OCI-LY7 (cell line): ENCODE measurements around the gene PRR14L. TPM values are rescaled to one million over a fixed set of nuclear protein-coding genes. Genes with fewer than 3 reads are reported as not detected.

ENCODE experiments used
- BruUV-seq: library from RNA; stranded (reverse); fragments of 400-500 nt; replicated peaks from 2 replicates; lab custom pipeline; 2021; lab: Mats Ljungman, UMichigan
- CTCF ChIA-PET: fragments of 300-600 bp; sonication (Branson Sonifier 250); formaldehyde crosslinking; loops from one replicate; lab custom pipeline; 2022; ENCODE audit warnings: antibody characterized with exemption; ENCODE audit not compliant: unreplicated experiment; lab: Charles Lee
- POLR2A ChIA-PET: fragments of 300-600 bp; sonication (Branson Sonifier 250); formaldehyde crosslinking; loops from one replicate; lab custom pipeline; 2022; ENCODE audit warnings: antibody characterized with exemption; lab: Charles Lee
- DNase-seq: peaks from one replicate; pipeline ENCODE4 v3.0.0-alpha.2; 2015; ENCODE audit warnings: low spot score
- H2AFZ ChIP-seq: fragments of 200-600 bp; sonication (generic), shearing (Covaris generic); 2 replicates; pipeline ENCODE4 v1.6.1; 2014; ENCODE audit warnings: mild to moderate bottlenecking, antibody characterized with exemption, low read length, moderate library complexity
- H3K27ac ChIP-seq: fragments of 200-600 bp; sonication (generic); 2 replicates; pipeline ENCODE4 v1.5.1; 2014; ENCODE audit warnings: mixed run types, low read depth, mild to moderate bottlenecking, moderate library complexity, low read length, inconsistent platforms; ENCODE audit not compliant: poor library complexity, severe bottlenecking
- H3K36me3 ChIP-seq: fragments of 200-600 bp; sonication (generic); 2 replicates; pipeline ENCODE4 v1.6.1; 2014; ENCODE audit warnings: mild to moderate bottlenecking, antibody characterized with exemption, low read length, moderate library complexity, mixed read lengths; ENCODE audit not compliant: insufficient read depth
- H3K4me1 ChIP-seq: fragments of 200-600 bp; sonication (generic); 2 replicates; pipeline ENCODE4 v1.5.1; 2014; ENCODE audit warnings: mild to moderate bottlenecking, low read length; ENCODE audit not compliant: insufficient read depth, poor library complexity, severe bottlenecking
- H3K4me2 ChIP-seq: fragments of 200-600 bp; sonication (generic); 2 replicates; pipeline ENCODE4 v1.6.1; 2014; ENCODE audit warnings: mild to moderate bottlenecking, low read length
- H3K4me3 ChIP-seq: fragments of 200-600 bp; sonication (generic); 2 replicates; pipeline ENCODE4 v1.5.1; 2014; ENCODE audit warnings: mild to moderate bottlenecking, low read depth, low read length; ENCODE audit not compliant: poor library complexity, severe bottlenecking
- H3K79me2 ChIP-seq: fragments of 200-600 bp; sonication (generic); 2 replicates; pipeline ENCODE4 v1.6.1; 2016; ENCODE audit warnings: low read depth, mild to moderate bottlenecking, low read length, moderate library complexity, mixed read lengths; ENCODE audit not compliant: insufficient read depth
- H3K9me2 ChIP-seq: fragments of 200-600 bp; sonication (generic); 2 replicates; pipeline ENCODE4 v1.6.1; 2016; ENCODE audit warnings: mild to moderate bottlenecking, low read length, mixed read lengths; ENCODE audit not compliant: insufficient read depth
- H3K9me3 ChIP-seq: fragments of 200-600 bp; sonication (generic); 2 replicates; pipeline ENCODE4 v1.6.1; 2014; ENCODE audit warnings: mild to moderate bottlenecking, mixed run types, low read length, mixed read lengths
- H4K20me1 ChIP-seq: fragments of 200-600 bp; sonication (generic); 2 replicates; pipeline ENCODE4 v1.6.1; 2014; ENCODE audit warnings: mild to moderate bottlenecking, antibody characterized with exemption, low read length, moderate library complexity, mixed read lengths; ENCODE audit not compliant: insufficient read depth
- EZH2phosphoT487 ChIP-seq: fragments of 200-600 bp; sonication (generic); IDR thresholded peaks from 2 replicates; pipeline ENCODE4 v1.6.1; 2018; ENCODE audit warnings: low read depth, borderline replicate concordance, mild to moderate bottlenecking, mixed run types, antibody characterized with exemption, low read length, moderate library complexity, mixed read lengths
- intact Hi-C: fragments of 100-400 bp; cut with micrococcal nuclease; formaldehyde crosslinking; loops from one replicate; pipeline ENCODE4 v1.10.0; 2022; ENCODE audit not compliant: unreplicated experiment
- total RNA-seq, 2 experiments: library from RNA; depleted of rRNA in 1 of 2; stranded (reverse); fragments of >200 nt in 1 of 2; shearing (Covaris generic) in 1 of 2; gene quantifications; 2 replicates each; pipeline ENCODE4 v1.2.3, GENCODE V29; 2014 to 2022
- TF ChIP-seq, protein P1 (sequence below): fragments of 200-600 bp; sonication (generic); conservative IDR thresholded peaks from 2 replicates; pipeline ENCODE4 v1.5.1; 2014; ENCODE audit warnings: mild to moderate bottlenecking, antibody characterized with exemption, low read length, moderate library complexity, mixed read lengths

The PRR14L gene
- total RNA-seq, 2 experiments from 2014 or later: 21.9 to 51.1 TPM

GRCh38 chr22:31748490-31748889 lies 1.4 kb downstream of the PRR14L start:
- no peak overlapping the region; the same call in 1 of the 2 replicates for H2AFZ ChIP-seq
- peaks cover 41% of the 10 kb centered on the region for H3K4me1 ChIP-seq
- H3K27ac ChIP-seq: peak overlapping the region; percentile 90
- no peaks in the 10 kb centered on the region for H3K9me3 ChIP-seq
- H4K20me1 ChIP-seq: no peaks in the 10 kb centered on the region
- H3K79me2 ChIP-seq: peaks cover 50% of the 10 kb centered on the region
- CTCF ChIA-PET: no interaction called here
- H3K4me2 ChIP-seq: peak overlapping the region; percentile 96
- TSS peak; percentile 42 for BruUV-seq
- intact Hi-C loops: loop anchor here (2.0 kb wide), 1 partner anchor 80 kb away; no protein-coding TSS in a partner anchor
- POLR2A ChIA-PET: no interaction called here
- H3K36me3 ChIP-seq: peaks cover 27% of the 10 kb centered on the region
- no peak for DNase-seq
- H3K4me3 ChIP-seq: peak overlapping the region; percentile 95
- TF ChIP-seq EZH2phosphoT487: no peak
- TF ChIP-seq, protein P1, sequence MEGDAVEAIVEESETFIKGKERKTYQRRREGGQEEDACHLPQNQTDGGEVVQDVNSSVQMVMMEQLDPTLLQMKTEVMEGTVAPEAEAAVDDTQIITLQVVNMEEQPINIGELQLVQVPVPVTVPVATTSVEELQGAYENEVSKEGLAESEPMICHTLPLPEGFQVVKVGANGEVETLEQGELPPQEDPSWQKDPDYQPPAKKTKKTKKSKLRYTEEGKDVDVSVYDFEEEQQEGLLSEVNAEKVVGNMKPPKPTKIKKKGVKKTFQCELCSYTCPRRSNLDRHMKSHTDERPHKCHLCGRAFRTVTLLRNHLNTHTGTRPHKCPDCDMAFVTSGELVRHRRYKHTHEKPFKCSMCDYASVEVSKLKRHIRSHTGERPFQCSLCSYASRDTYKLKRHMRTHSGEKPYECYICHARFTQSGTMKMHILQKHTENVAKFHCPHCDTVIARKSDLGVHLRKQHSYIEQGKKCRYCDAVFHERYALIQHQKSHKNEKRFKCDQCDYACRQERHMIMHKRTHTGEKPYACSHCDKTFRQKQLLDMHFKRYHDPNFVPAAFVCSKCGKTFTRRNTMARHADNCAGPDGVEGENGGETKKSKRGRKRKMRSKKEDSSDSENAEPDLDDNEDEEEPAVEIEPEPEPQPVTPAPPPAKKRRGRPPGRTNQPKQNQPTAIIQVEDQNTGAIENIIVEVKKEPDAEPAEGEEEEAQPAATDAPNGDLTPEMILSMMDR: no peak
- H3K9me2 ChIP-seq: no peaks in the 10 kb centered on the region

DNA sequence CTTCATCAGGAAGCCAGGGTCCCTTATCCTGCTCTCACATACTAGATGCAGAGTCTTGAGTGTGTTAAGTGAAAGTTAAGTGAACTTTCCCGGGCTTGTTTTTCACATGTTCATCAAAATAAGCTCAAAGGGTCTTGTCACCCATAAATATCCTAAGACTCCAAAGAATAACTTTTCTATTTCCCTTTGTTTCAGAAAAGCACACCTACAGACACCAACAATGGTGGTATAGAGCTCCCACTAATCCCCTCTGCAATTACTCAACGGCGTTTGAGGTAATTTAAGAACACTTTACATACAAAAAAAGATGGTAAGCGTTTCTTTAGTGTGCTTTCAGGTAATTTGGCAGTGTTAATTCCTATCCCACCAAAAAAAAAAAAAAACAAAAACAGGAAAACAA lies 2.5 kb downstream of the PRR14L start:
- no peak overlapping the region for H3K4me3 ChIP-seq
- peaks cover 36% of the 10 kb centered on the region for H3K36me3 ChIP-seq
- peaks cover 60% of the 10 kb centered on the region for H3K79me2 ChIP-seq
- no TSS peak for BruUV-seq
- no peaks in the 10 kb centered on the region for H3K9me3 ChIP-seq
- DNase-seq: no peak
- ChIA-PET CTCF (no interaction called here), POLR2A (no interaction called here)
- no peaks in the 10 kb centered on the region for H3K9me2 ChIP-seq
- intact Hi-C loops: no loop called here
- no peak overlapping the region for H3K27ac ChIP-seq
- H2AFZ ChIP-seq: no peak overlapping the region
- H3K4me1 ChIP-seq: peaks cover 31% of the 10 kb centered on the region
- no peaks in the 10 kb centered on the region for H4K20me1 ChIP-seq
- no peak for TF ChIP-seq EZH2phosphoT487
- TF ChIP-seq, protein P1: no peak
- H3K4me2 ChIP-seq: peak overlapping the region; percentile 96

DNA sequence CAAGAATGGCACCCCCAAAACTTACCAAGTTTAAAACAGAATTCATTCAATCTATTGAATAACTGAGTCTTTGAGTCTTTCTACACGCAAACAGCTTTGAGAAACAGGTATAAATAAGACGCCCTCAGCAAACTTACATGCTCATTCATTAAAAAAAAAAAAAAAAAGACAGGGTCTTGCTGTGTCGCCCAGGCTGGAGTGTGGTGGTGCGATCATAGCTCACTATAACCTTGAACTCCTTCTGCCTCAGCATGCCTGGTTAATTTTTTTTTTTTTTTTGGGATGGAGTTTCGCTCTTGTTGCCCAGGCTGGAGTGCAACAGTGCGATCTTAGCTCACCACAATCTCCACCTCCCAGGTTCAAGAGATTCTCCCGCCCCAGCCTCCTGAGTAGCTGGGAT lies 6.1 kb downstream of the PRR14L start:
- POLR2A ChIA-PET: interaction anchor here (0.6 to 1.0 kb wide), 5 partner anchors 9 to 1410 kb away, joined by 3 to 4 read pairs (median 3); no protein-coding TSS in a partner anchor
- Histone ChIP-seq H3K4me2 (no peak overlapping the region), H3K9me3 (no peaks in the 10 kb centered on the region), H3K79me2 (peaks cover 76% of the 10 kb centered on the region), H4K20me1 (no peaks in the 10 kb centered on the region), H3K36me3 (peaks cover 64% of the 10 kb centered on the region), H3K4me1 (peaks cover 14% of the 10 kb centered on the region), H3K9me2 (no peaks in the 10 kb centered on the region), H3K4me3 (no peak overlapping the region), H2AFZ (no peak overlapping the region), H3K27ac (no peak overlapping the region)
- no TSS peak for BruUV-seq
- no peak for DNase-seq
- TF ChIP-seq, protein P1: no peak
- CTCF ChIA-PET: no interaction called here
- intact Hi-C loops: no loop called here
